Suprapubic skin (tissue), 3 donors: Measurements from ENCODE around the gene DISC1.

Experiments
- EP300 ChIP-seq: sonication (generic); formaldehyde crosslinking; IDR thresholded peaks from one replicate; pipeline ENCODE4 v1.6.1; 2017; ENCODE audit warnings: antibody characterized with exemption
- POLR2A ChIP-seq, 2 donors: fragments of 450-650 bp; IDR thresholded peaks; one replicate each; pipeline ENCODE4 v1.6.1; 2017; ENCODE audit warnings: antibody characterized with exemption in 2 of 2, mild to moderate bottlenecking in 2 of 2, moderate library complexity in 2 of 2
- TF ChIP-seq, protein P1 (sequence below), 2 donors: fragments of 200-600 bp in 1 of 2; fragments of 450-650 bp in 1 of 2; sonication (generic) in 1 of 2; IDR thresholded peaks; one replicate each; pipeline ENCODE4 v1.5.1; 2016 to 2019; ENCODE audit warnings: antibody characterized with exemption in 2 of 2, mild to moderate bottlenecking in 1 of 2, moderate library complexity in 1 of 2

GRCh38 chr1:231971397-231972110 is 345.0 kb downstream of the DISC1 start:
- TF ChIP-seq, protein P1, sequence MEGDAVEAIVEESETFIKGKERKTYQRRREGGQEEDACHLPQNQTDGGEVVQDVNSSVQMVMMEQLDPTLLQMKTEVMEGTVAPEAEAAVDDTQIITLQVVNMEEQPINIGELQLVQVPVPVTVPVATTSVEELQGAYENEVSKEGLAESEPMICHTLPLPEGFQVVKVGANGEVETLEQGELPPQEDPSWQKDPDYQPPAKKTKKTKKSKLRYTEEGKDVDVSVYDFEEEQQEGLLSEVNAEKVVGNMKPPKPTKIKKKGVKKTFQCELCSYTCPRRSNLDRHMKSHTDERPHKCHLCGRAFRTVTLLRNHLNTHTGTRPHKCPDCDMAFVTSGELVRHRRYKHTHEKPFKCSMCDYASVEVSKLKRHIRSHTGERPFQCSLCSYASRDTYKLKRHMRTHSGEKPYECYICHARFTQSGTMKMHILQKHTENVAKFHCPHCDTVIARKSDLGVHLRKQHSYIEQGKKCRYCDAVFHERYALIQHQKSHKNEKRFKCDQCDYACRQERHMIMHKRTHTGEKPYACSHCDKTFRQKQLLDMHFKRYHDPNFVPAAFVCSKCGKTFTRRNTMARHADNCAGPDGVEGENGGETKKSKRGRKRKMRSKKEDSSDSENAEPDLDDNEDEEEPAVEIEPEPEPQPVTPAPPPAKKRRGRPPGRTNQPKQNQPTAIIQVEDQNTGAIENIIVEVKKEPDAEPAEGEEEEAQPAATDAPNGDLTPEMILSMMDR (IDR thresholded peaks at IDR 0.05), result no peak
- TF ChIP-seq EP300 (no peak), POLR2A (IDR thresholded peaks at IDR 0.05) (no peak)
